ENCODE results near the gene BIRC7. TPM values are rescaled to one million over a fixed set of nuclear protein-coding genes. Genes with fewer than 3 reads are reported as not detected.

BIRC7 gene
- total RNA-seq, 1 donor from 2014 or later, result 0.27 TPM

DNA sequence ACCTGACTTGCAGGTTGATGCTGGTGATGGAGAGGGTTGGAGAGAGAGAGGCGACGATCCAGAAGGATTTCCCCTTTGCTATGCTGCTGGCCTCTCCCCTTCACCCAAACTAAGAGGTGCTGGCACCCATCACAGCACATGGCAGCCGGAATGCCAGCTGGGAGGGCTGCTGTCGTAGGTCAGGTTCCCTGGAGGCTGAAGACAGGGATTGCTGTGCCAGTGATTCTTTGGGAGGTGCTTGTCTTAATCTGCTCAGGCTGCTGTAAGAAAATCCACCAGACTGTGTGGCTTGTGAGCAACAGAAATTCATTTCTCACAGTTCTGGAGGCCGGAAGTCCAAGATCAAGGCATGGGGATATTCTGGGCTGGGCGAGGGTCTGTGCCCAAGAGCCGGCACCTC, 32.6 kb downstream of the BIRC7 start:
- Histone ChIP-seq H3K4me1 (peaks cover 17% of the 10 kb centered on the region), H3K27me3 (ENCODE audit: low read depth) (peaks cover 54% of the 10 kb centered on the region), H3K9me3 (replicated peaks) (no peaks in the 10 kb centered on the region), H3K27ac (replicated peaks) (no peak overlapping the region), H3K36me3 (no peaks in the 10 kb centered on the region), H3K4me3 (no peak overlapping the region)
- DNase-seq, result no peak
- no peak for TF ChIP-seq CTCF (IDR thresholded peaks at IDR 0.05; ENCODE audit: borderline replicate concordance)
- intact Hi-C loops (cut with micrococcal nuclease), result no loop called here

DNA sequence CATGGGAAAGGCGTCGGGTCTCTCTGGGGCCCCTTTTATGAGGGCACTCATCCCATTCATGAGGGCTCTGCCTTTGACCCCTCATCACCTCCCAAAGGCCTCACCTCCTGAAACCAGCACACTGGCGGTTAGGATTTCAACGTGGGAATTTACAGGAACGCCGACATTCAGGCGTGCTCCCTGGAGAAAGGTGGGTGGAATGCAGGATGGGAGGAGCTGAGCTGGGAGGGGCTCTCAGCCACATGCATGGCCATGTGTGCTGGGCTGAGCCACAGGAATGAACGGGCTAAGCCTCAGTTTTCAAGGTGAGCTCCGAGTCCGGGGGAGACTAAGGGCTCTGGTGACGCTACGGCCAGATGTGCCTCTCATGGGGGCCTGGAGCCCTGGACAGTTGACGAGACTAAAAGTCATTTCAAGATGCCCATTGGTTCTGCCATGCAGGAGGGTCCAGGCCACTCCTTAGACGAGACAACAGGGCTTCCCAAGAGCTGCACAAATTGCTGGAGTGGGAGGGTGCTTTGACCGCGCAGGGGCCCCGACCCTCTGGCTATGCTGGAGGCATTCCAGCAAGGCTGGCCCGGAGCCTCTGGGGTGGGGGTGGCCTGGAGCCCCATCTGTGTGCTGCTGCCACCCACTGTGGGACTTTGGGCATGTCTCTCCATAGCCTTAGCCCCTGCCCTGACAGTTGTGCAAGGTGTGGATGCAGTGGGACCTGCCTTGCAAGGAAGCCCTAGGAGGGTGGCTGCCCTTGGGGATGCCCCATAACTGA, 33.1 kb downstream of the BIRC7 start:
- intact Hi-C loops (cut with micrococcal nuclease), result no loop called here
- TF ChIP-seq CTCF (IDR thresholded peaks at IDR 0.05; ENCODE audit: borderline replicate concordance), result no peak
- H3K27ac ChIP-seq (replicated peaks), result no peak overlapping the region

GRCh38 chr20:63269724-63270123, 34.0 kb downstream of the BIRC7 start:
- Histone ChIP-seq H3K36me3 (no peaks in the 10 kb centered on the region), H3K27me3 (ENCODE audit: low read depth) (peaks cover 39% of the 10 kb centered on the region), H3K4me3 (no peak overlapping the region), H3K4me1 (peaks cover 32% of the 10 kb centered on the region), H3K27ac (replicated peaks) (no peak overlapping the region), H3K9me3 (replicated peaks) (no peaks in the 10 kb centered on the region)
- DNase-seq, result no peak
- TF ChIP-seq CTCF (IDR thresholded peaks at IDR 0.05; ENCODE audit: borderline replicate concordance), result no peak
- intact Hi-C loops (cut with micrococcal nuclease), result no loop called here

More for the DNA sequence above, 33.1 kb downstream of the BIRC7 start:
- no peaks in the 10 kb centered on the region for H3K36me3 ChIP-seq
- no peak for DNase-seq
- H3K4me3 ChIP-seq, result no peak overlapping the region
- H3K27me3 ChIP-seq (ENCODE audit: low read depth), result peaks cover 48% of the 10 kb centered on the region
- peaks cover 23% of the 10 kb centered on the region for H3K4me1 ChIP-seq
- no peaks in the 10 kb centered on the region for H3K9me3 ChIP-seq (replicated peaks)

GRCh38 chr20:63270606-63271325, 35.1 kb downstream of the BIRC7 start:
- no peaks in the 10 kb centered on the region for H3K9me3 ChIP-seq (replicated peaks)
- intact Hi-C loops (cut with micrococcal nuclease), result no loop called here
- TF ChIP-seq CTCF (IDR thresholded peaks at IDR 0.05; ENCODE audit: borderline replicate concordance), result no peak
- no peak for DNase-seq
- peaks cover 37% of the 10 kb centered on the region for H3K4me1 ChIP-seq
- peaks cover 29% of the 10 kb centered on the region for H3K27me3 ChIP-seq (ENCODE audit: low read depth)
- H3K4me3 ChIP-seq, result no peak overlapping the region
- no peak overlapping the region for H3K27ac ChIP-seq (replicated peaks)
- H3K36me3 ChIP-seq, result peaks cover under 1% of the 10 kb centered on the region

GRCh38 chr20:63272105-63273058, 36.7 kb downstream of the BIRC7 start, which contains the start of gene ARFGAP1:
ARFGAP1 (plus strand) TSS chr20:63272813; CDS start chr20:63275581, 2,768 bp downstream.
- TF ChIP-seq CTCF (IDR thresholded peaks at IDR 0.05; ENCODE audit: borderline replicate concordance), result no peak
- peaks cover 16% of the 10 kb centered on the region for H3K36me3 ChIP-seq
- no peaks in the 10 kb centered on the region for H3K9me3 ChIP-seq (replicated peaks)
- intact Hi-C loops (cut with micrococcal nuclease), result no loop called here
- DNase-seq, result peak; percentile 93
- H3K27ac ChIP-seq (replicated peaks), result peak within 1 kb of the TSS; percentile 77
- peak within 1 kb of the TSS; percentile 98 for H3K4me3 ChIP-seq
- peaks cover 37% of the 10 kb centered on the region for H3K4me1 ChIP-seq
- H3K27me3 ChIP-seq (ENCODE audit: low read depth), result peaks cover 14% of the 10 kb centered on the region

All from left ventricle myocardium inferior (tissue), 1 donor.